Measurements from ENCODE around the gene MYL11.

MYL11 gene

GRCh38 chr16:30417529-30418349 is 43.1 kb downstream of the MYL11 start:
- H3K27ac ChIP-seq: peak overlapping the region; percentile 85
- no peak for TF ChIP-seq ZFX (IDR thresholded peaks at IDR 0.05)
- no peak; the same call in 1 of the 2 replicates for TF ChIP-seq CTCF (conservative IDR thresholded peaks at IDR 0.05)

DNA sequence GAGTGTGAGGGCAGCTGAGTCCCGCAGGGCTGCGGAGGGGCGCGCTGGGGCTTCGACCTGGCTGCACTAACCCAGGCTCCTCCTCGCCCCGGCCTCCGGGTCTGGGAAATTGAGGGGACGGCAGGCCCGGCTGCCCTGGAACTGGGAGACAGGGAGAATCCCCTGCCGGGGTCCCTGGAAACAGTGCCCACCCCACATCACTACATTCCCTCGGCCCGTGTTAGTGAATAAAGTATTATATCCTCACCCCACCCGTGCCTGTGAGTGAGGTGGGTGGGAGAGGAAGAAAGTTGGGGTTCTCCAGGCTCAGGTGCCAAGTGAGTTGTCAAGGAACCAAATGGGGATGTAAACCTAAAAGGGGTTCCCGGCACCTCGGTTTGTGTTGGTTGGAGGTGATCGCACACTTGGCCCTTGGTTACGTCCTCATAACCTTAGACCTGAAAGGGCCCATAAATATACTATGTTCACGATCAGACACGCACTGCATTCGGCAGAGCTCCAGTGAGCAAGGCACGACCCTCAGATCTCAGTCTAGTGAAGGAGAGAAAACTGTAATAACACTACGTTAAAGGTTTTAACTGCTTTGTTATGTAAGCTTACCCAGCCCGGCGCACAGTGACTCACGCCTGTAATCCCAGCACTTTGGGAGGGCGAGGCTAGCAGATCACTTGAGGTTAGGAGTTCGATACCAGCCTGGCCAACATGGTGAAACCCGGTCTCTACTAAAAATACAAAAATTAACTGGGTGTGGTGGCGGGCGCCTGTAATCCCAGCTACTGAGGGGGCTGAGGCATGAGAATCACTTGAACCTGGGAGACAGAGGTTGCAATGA is 44.0 kb downstream of the MYL11 start:
- H3K27ac ChIP-seq: peak overlapping the region; percentile 85
- TF ChIP-seq CTCF (conservative IDR thresholded peaks at IDR 0.05) (no peak), ZFX (IDR thresholded peaks at IDR 0.05) (no peak)

- no peak overlapping the region for H3K27ac ChIP-seq
- no peak for TF ChIP-seq CTCF (conservative IDR thresholded peaks at IDR 0.05)
- TF ChIP-seq ZFX (IDR thresholded peaks at IDR 0.05): no peak
Measured at GRCh38 chr16:30421010-30421409, 46.4 kb downstream of the MYL11 start.

Measured in C4-2B (cell line).